CD4-positive, alpha-beta memory T cell (primary cell): ENCODE measurements around the gene HSD3B7. TPM values are rescaled to one million over a fixed set of nuclear protein-coding genes. Genes with fewer than 3 reads are reported as not detected.

Source experiments
- CTCF ChIA-PET: fragments of 350-600 bp; sonication (Branson Sonifier 250); formaldehyde crosslinking; loops from one replicate; lab custom pipeline; 2021; ENCODE audit warnings: inconsistent platforms; ENCODE audit not compliant: partially characterized antibody; lab: Charles Lee
- POLR2A ChIA-PET: fragments of 350-600 bp; sonication (Branson Sonifier 250); formaldehyde crosslinking; loops from one replicate; lab custom pipeline; 2021; ENCODE audit not compliant: partially characterized antibody; lab: Charles Lee
- DNase-seq, 5 donors: peaks; one replicate each; pipeline versions ENCODE4 v3.0.0 to v3.0.0-alpha.2; 2020 to 2022; ENCODE audit warnings: mixed read lengths in 1 of 5
- H3K27ac ChIP-seq: one replicate; pipeline ENCODE4 v1.7.0; 2013; ENCODE audit warnings: low read depth, low read length
- H3K27me3 ChIP-seq: 2 replicates; pipeline ENCODE4 v1.7.0; 2013; ENCODE audit warnings: mild to moderate bottlenecking, low read length, moderate library complexity; ENCODE audit not compliant: insufficient read depth
- H3K36me3 ChIP-seq: 2 replicates; pipeline ENCODE4 v1.7.0; 2013; ENCODE audit warnings: mild to moderate bottlenecking, low read length, moderate library complexity; ENCODE audit not compliant: insufficient read depth
- H3K4me1 ChIP-seq: 2 replicates; pipeline ENCODE4 v1.7.0; 2013; ENCODE audit warnings: mild to moderate bottlenecking, low read length, moderate library complexity; ENCODE audit not compliant: insufficient read depth
- H3K4me3 ChIP-seq, 2 donors: one replicate each; pipeline ENCODE4 v1.7.0; 2013; ENCODE audit warnings: low read length in 2 of 2, mild to moderate bottlenecking in 1 of 2
- H3K9me3 ChIP-seq, 2 donors: one replicate each; pipeline ENCODE4 v1.7.0; 2013; ENCODE audit warnings: low read length in 2 of 2, control low read depth in 1 of 2; ENCODE audit not compliant: control insufficient read depth in 1 of 2
- H3K27ac Mint-ChIP-seq, 7 donors: one replicate each; pipeline ENCODE4 v1.8.0; 2020 to 2021; ENCODE audit warnings: mixed read lengths in 7 of 7, mild to moderate bottlenecking in 6 of 7, inconsistent platforms in 3 of 7, moderate library complexity in 3 of 7
- H3K27me3 Mint-ChIP-seq, 2 donors: one replicate each; pipeline ENCODE4 v1.8.0; 2020 to 2021; ENCODE audit warnings: mixed read lengths in 2 of 2
- H3K36me3 Mint-ChIP-seq, 2 donors: one replicate each; pipeline ENCODE4 v1.8.0; 2020 to 2021; ENCODE audit warnings: mixed read lengths in 2 of 2, inconsistent platforms in 1 of 2, mild to moderate bottlenecking in 1 of 2
- H3K4me1 Mint-ChIP-seq, 4 donors: one replicate each; pipeline ENCODE4 v1.8.0; 2020 to 2021; ENCODE audit warnings: mixed read lengths in 4 of 4, mild to moderate bottlenecking in 1 of 4
- H3K4me3 Mint-ChIP-seq, 8 donors: one replicate each; pipeline ENCODE4 v1.8.0; 2020 to 2021; ENCODE audit warnings: mixed read lengths in 8 of 8, mild to moderate bottlenecking in 7 of 8, moderate library complexity in 6 of 8, inconsistent platforms in 3 of 8
- H3K9me3 Mint-ChIP-seq, 8 donors: one replicate each; pipeline ENCODE4 v1.8.0; 2020 to 2021; ENCODE audit warnings: mixed read lengths in 8 of 8, mild to moderate bottlenecking in 5 of 8, inconsistent platforms in 3 of 8, moderate library complexity in 1 of 8
- intact Hi-C: fragments of 100-400 bp; cut with micrococcal nuclease; formaldehyde crosslinking; loops from one replicate; pipeline ENCODE4 v1.15.1; 2023
- polyA plus RNA-seq, 2 donors: library from polyadenylated mRNA; unstranded; fragments of 300-500 nt; fragmentation: Illumina TruSeq; gene quantifications; one replicate each; pipeline ENCODE4 v1.2.3, GENCODE V29; 2021
- total RNA-seq, 2 experiments: library from RNA; stranded (reverse); gene quantifications; one replicate each; pipeline ENCODE4 v1.2.3, GENCODE V29; 2021

The HSD3B7 gene
- total and polyA plus RNA-seq, 4 experiments from 2014 or later = 0.08 to 4.3 (median 2.4) TPM

GRCh38 chr16:30998852-30999761 is 14.1 kb downstream of the HSD3B7 start:
- no peak for DNase-seq
- Histone ChIP-seq H3K9me3 (no peaks in the 10 kb centered on the region), H3K27ac (no peak overlapping the region), H3K4me3 (no peak overlapping the region), H3K27me3 (no peaks in the 10 kb centered on the region), H3K4me1 (peaks cover 11% of the 10 kb centered on the region), H3K36me3 (no peaks in the 10 kb centered on the region)
- intact Hi-C loops = loop anchor here (5.0 kb wide), 1 partner anchor 42 kb away; the partner anchor contains the start of gene SETD1A
- Mint-ChIP-seq H3K27me3 (no peaks in the 10 kb centered on the region), H3K27ac (peak overlapping the region in 1 of 7 donors; percentile 9), H3K9me3 (no peaks in the 10 kb centered on the region), H3K4me1 (peaks cover 2 to 6% (median 4%) of the 10 kb centered on the region in 4 donors), H3K36me3 (no peaks in the 10 kb centered on the region), H3K4me3 (no peak overlapping the region)
- ChIA-PET CTCF (interaction anchor here (1.9 kb wide), 1 partner anchor 15 kb away, joined by 9 read pairs; no protein-coding TSS in a partner anchor), POLR2A (interaction anchor here (0.7 kb wide), 2 partner anchors 36 to 74 kb away, joined by 3 read pairs; partner anchors contain the start of gene ZNF668)

- Mint-ChIP-seq H3K36me3 (no peaks in the 10 kb centered on the region), H3K4me3 (no peak overlapping the region), H3K27ac (no peak overlapping the region), H3K4me1 (peaks cover 2 to 6% (median 4%) of the 10 kb centered on the region in 4 donors), H3K9me3 (no peaks in the 10 kb centered on the region), H3K27me3 (no peaks in the 10 kb centered on the region)
- ChIA-PET CTCF (no interaction called here), POLR2A (no interaction called here)
- Histone ChIP-seq H3K27ac (no peak overlapping the region), H3K4me3 (no peak overlapping the region), H3K9me3 (no peaks in the 10 kb centered on the region), H3K36me3 (no peaks in the 10 kb centered on the region), H3K27me3 (no peaks in the 10 kb centered on the region), H3K4me1 (peaks cover 11% of the 10 kb centered on the region)
- intact Hi-C loops = no loop called here
- DNase-seq = no peak
These were observed 15.8 kb downstream of the HSD3B7 start for GRCh38 chr16:31000671-31001382.

- H3K4me3 Mint-ChIP-seq = no peak overlapping the region
- no peak for DNase-seq
- Histone ChIP-seq H3K9me3 (no peaks in the 10 kb centered on the region), H3K36me3 (no peaks in the 10 kb centered on the region), H3K27me3 (no peaks in the 10 kb centered on the region), H3K4me1 (peaks cover 7% of the 10 kb centered on the region), H3K4me3 (no peak overlapping the region), H3K27ac (no peak overlapping the region)
- CTCF ChIA-PET = interaction anchor here (1.5 kb wide), 1 partner anchor 17 kb away, joined by 7 read pairs; the partner anchor contains the start of gene HSD3B7
- peaks cover 0 to 3% (median 0%) of the 10 kb centered on the region in 4 donors for H3K4me1 Mint-ChIP-seq
- no peaks in the 10 kb centered on the region for H3K9me3 Mint-ChIP-seq
- H3K36me3 Mint-ChIP-seq = no peaks in the 10 kb centered on the region
- peaks cover 0 to 3% of the 10 kb centered on the region in 2 donors for H3K27me3 Mint-ChIP-seq
- POLR2A ChIA-PET = no interaction called here
- intact Hi-C loops = no loop called here
- no peak overlapping the region for H3K27ac Mint-ChIP-seq
These were observed 16.7 kb downstream of the HSD3B7 start for GRCh38 chr16:31001507-31002249.

GRCh38 chr16:31002250-31002700 is 17.3 kb downstream of the HSD3B7 start:
- Mint-ChIP-seq H3K36me3 (no peaks in the 10 kb centered on the region), H3K27me3 (peaks cover 0 to 3% of the 10 kb centered on the region in 2 donors), H3K27ac (no peak overlapping the region), H3K9me3 (no peaks in the 10 kb centered on the region), H3K4me1 (peaks cover 0 to 3% (median 0%) of the 10 kb centered on the region in 4 donors), H3K4me3 (peak overlapping the region in 1 of 8 donors; percentile 45)
- no peaks in the 10 kb centered on the region for H3K36me3 ChIP-seq
- H3K4me1 ChIP-seq = peaks cover 3% of the 10 kb centered on the region
- POLR2A ChIA-PET = interaction anchor here (0.7 to 1.0 kb wide), 2 partner anchors 72 to 178 kb away, joined by 3 read pairs; partner anchors contain the start of genes ZNF646 and ZNF668
- intact Hi-C loops = no loop called here
- no peaks in the 10 kb centered on the region for H3K9me3 ChIP-seq
- no peak overlapping the region for H3K4me3 ChIP-seq
- DNase-seq = no peak
- no peaks in the 10 kb centered on the region for H3K27me3 ChIP-seq
- CTCF ChIA-PET = interaction anchor here (1.5 kb wide), 1 partner anchor 17 kb away, joined by 7 read pairs; the partner anchor contains the start of gene HSD3B7
- H3K27ac ChIP-seq = no peak overlapping the region

- ChIA-PET POLR2A (interaction anchor here (0.7 to 1.0 kb wide), 2 partner anchors 71 to 178 kb away, joined by 3 read pairs; partner anchors contain the start of genes ZNF646 and ZNF668), CTCF (interaction anchor here (1.5 kb wide), 1 partner anchor 18 kb away, joined by 7 read pairs; the partner anchor contains the start of gene HSD3B7)
- no peak overlapping the region for H3K4me3 Mint-ChIP-seq
- H3K4me1 ChIP-seq = no peaks in the 10 kb centered on the region
- H3K27ac ChIP-seq = no peak overlapping the region
- H3K4me1 Mint-ChIP-seq = peaks cover 0 to 3% (median 0%) of the 10 kb centered on the region in 4 donors
- H3K4me3 ChIP-seq = no peak overlapping the region
- no peak overlapping the region for H3K27ac Mint-ChIP-seq
- H3K36me3 ChIP-seq = no peaks in the 10 kb centered on the region
- peaks cover 0 to 3% of the 10 kb centered on the region in 2 donors for H3K27me3 Mint-ChIP-seq
- intact Hi-C loops = no loop called here
- no peaks in the 10 kb centered on the region for H3K36me3 Mint-ChIP-seq
- no peaks in the 10 kb centered on the region for H3K27me3 ChIP-seq
- no peaks in the 10 kb centered on the region for H3K9me3 Mint-ChIP-seq
- no peak for DNase-seq
- H3K9me3 ChIP-seq = no peaks in the 10 kb centered on the region
These were observed 17.9 kb downstream of the HSD3B7 start for GRCh38 chr16:31002862-31003341.

- POLR2A ChIA-PET = no interaction called here
- Histone ChIP-seq H3K27ac (no peak overlapping the region), H3K9me3 (no peaks in the 10 kb centered on the region), H3K36me3 (no peaks in the 10 kb centered on the region), H3K4me3 (no peak overlapping the region), H3K4me1 (no peaks in the 10 kb centered on the region), H3K27me3 (no peaks in the 10 kb centered on the region)
- Mint-ChIP-seq H3K27ac (no peak overlapping the region), H3K4me1 (peaks cover 0 to 3% (median 0%) of the 10 kb centered on the region in 4 donors), H3K9me3 (no peaks in the 10 kb centered on the region), H3K4me3 (no peak overlapping the region), H3K27me3 (peaks cover 0 to 3% of the 10 kb centered on the region in 2 donors), H3K36me3 (no peaks in the 10 kb centered on the region)
- CTCF ChIA-PET = interaction anchor here (1.1 to 1.2 kb wide), 2 partner anchors 18 to 19 kb away, joined by 3 read pairs; partner anchors contain the start of gene HSD3B7
- intact Hi-C loops = no loop called here
- no peak for DNase-seq
These were observed 18.7 kb downstream of the HSD3B7 start for GRCh38 chr16:31003744-31004143.
